GM10847 (cell line): ENCODE data around the gene PPFIBP1.

Experiments
- POLR2A ChIP-seq: IDR thresholded peaks from 2 replicates; pipeline ENCODE4 v1.6.1; 2011; ENCODE audit not compliant: insufficient read length; ENCODE audit errors: extremely low read depth

PPFIBP1 gene

GRCh38 chr12:27524839-27525753 is 1.1 kb downstream of the PPFIBP1 start:
- TF ChIP-seq POLR2A, result no peak

DNA sequence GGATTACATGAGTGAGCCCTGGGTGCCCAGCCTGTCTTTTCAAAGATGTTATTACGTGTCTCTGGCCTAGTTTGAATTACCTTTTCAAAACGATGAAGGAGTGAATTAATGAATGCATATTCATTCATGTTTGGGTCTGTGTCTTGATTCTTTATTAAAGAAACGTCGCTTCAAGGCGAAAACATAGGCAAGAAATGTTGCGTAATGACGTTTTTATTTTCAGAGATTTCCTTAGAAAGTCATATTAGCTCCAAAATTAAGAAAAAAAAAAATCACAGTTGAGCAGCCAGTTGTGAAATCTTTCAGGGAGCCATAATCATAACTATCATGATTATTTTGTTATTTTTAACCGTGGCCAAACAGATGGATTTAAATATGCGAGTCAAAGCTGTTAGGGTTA is 3.5 kb downstream of the PPFIBP1 start:
- no peak for TF ChIP-seq POLR2A

- no peak for TF ChIP-seq POLR2A
These were observed 4.8 kb downstream of the PPFIBP1 start for GRCh38 chr12:27528788-27529187.

DNA sequence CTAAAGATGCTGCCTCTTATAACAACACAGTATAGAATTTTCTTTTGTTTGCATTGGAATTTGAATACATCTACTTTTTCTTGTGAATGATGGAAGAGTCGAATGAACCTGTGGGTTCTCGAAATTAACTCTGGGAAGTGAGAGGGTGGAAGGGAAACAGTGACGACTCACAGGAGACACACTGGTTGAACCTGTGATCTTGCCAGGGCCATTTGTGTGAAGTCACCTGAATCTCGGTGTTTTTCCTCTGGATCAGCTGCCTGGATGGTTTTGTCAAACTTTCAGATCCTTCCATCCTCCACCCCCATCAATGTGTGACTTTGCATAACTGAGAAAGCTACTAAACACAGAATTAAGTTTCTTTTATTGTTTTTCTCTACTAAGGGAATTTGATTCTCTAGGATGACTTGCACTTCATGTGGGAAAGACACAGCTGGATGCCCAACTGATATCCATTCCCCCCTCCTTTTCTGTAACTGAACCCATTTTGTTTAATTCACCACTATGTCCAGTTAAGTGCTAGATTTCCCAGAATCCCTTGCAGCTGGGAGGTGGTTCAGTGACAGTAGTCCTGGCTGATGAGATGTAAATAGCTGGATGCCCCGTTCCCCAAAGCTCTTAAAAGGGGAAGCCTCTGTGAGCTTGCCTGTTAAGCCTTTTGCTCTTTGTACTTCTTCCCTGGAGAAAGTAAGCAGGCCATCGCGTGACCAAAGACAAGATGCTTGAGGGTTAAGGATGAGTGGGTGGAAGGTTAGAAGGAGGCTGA is 6.3 kb downstream of the PPFIBP1 start:
- TF ChIP-seq POLR2A, result no peak

GRCh38 chr12:27531896-27532295 is 7.9 kb downstream of the PPFIBP1 start:
- TF ChIP-seq POLR2A, result no peak

- no peak for TF ChIP-seq POLR2A
These were observed 10.2 kb downstream of the PPFIBP1 start for GRCh38 chr12:27534060-27534764.

DNA sequence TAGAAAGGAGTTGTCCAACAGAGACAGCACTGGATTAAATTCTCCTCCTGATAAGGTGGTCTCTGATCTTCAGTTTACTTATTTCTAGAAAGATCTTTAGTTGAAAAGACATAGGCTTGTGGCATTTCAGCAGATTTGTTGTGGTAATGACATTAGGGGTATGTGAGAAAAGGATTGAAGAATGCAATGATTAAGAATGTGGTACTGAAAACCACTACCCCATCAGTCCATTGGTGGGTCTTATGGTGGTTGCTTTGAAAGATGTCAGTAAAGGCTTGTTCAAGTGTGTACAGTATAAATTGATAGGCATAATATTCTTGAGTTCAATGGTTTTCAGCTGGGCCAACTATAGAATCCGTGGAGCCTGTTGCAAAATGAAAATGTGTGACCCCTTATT is 10.8 kb downstream of the PPFIBP1 start:
- no peak for TF ChIP-seq POLR2A

DNA sequence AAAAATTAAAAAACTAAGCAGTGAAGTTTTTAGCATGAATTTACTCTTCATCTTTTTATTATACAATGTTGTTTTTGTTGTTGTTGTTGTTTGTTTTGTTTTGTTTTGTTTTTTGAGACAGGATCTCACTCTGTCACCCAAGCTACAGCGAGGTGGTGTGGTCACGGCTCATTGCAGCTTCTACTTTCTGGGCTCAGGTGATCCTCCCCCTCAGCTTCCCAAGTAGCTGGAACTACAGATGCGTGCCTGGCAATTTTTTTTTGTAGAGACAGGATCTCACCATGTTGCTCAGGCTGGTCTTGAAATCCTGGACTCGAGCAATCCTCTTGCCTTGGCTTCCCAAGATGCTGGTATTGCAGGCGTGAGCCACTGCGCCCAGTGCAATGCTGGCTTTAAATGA is 11.3 kb downstream of the PPFIBP1 start:
- no peak for TF ChIP-seq POLR2A

GRCh38 chr12:27537855-27538675 is 14.1 kb downstream of the PPFIBP1 start:
- no peak for TF ChIP-seq POLR2A

- no peak for TF ChIP-seq POLR2A
These were observed 15.2 kb downstream of the PPFIBP1 start for GRCh38 chr12:27539191-27539631.

GRCh38 chr12:27541031-27541719 is 17.2 kb downstream of the PPFIBP1 start:
- TF ChIP-seq POLR2A, result no peak

GRCh38 chr12:27542628-27543027 is 18.6 kb downstream of the PPFIBP1 start:
- no peak for TF ChIP-seq POLR2A

DNA sequence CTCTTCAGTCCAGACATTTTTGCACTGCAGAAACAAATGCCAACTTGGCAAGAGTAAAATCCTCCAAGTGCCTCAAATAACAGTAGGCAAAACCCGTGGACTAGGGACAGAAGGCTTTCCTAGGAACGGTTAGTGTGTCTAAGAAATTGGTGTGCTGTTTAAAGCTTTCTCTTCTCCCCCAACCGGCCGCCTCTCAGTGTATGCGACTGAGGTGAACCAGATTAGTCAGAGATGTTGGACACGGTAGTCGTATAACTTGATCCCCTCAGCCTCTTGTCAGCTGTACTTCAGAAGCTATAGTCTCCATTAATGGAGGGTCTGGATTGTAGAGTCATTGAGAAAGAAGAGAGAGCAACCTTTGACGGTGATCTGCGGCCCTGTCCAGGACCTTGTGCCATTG is 21.7 kb downstream of the PPFIBP1 start:
- no peak for TF ChIP-seq POLR2A

- no peak for TF ChIP-seq POLR2A
These were observed 23.6 kb downstream of the PPFIBP1 start for GRCh38 chr12:27547592-27547991.
